NCI-H524 treated with DMSO at 0.1 percent for 48 hours (cell line): ENCODE results near the gene PPM1D.
"Not testable (repeated sequence)": the region's sequence is repeated elsewhere in the genome, so short reads cannot be mapped to it uniquely, and the experiment has no call there.

Experiments
- DNase-seq: peaks from one replicate; lab custom pipeline; 2025; lab: John Stamatoyannopoulos, UW

Gene PPM1D

GRCh38 chr17:60668741-60669140 lies 68.7 kb downstream of the PPM1D start:
- not testable (repeated sequence) for DNase-seq

GRCh38 chr17:60671482-60671881 lies 71.5 kb downstream of the PPM1D start:
- no peak for DNase-seq

DNA sequence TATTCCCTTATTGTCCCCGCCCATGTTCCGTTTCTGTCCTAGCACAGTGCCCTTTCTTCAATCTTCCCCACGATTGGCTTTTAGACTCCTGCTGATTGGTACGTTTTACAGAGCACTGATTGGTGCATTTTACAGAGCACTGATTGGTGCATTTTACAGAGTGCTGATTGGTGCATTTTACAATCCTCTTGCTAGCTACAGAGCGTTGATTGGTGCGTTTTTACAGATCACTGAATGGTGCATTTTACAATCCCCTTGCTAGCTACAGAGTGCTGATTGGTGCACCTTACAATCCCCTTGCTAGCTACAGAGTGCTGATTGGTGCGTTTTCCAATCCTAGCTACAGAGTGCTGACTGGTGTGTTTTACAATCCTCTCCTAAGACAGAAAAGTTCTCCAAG lies 74.6 kb downstream of the PPM1D start:
- DNase-seq, result not testable (repeated sequence)

- no peak for DNase-seq
Observed at GRCh38 chr17:60675997-60676396, 76.0 kb downstream of the PPM1D start.

DNA sequence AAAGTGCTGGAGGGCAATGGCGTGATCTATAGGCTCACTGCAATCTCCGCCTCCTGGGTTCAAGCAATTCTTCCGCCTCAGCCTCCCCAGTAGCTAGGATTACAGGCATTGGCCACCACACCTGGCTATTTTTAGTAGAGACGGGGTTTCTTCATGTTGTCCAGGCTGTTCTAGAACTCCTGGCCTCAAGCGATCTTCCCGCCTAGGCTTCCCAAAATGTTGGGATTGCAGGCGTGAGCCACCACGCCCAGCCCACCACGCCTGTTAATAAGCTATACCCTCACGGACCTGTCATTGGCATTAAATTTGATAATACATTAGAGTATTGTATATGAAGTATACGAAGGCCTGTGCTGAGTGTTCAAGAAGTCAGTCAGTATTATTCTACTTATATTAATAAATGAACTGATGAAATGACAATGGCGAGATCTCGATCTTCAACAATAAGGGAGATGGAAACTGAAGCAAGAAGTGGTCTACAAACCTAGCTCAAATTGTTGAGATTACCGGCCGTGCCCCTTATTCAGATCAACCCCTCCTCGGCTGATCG lies 76.8 kb downstream of the PPM1D start:
- DNase-seq, result no peak

DNA sequence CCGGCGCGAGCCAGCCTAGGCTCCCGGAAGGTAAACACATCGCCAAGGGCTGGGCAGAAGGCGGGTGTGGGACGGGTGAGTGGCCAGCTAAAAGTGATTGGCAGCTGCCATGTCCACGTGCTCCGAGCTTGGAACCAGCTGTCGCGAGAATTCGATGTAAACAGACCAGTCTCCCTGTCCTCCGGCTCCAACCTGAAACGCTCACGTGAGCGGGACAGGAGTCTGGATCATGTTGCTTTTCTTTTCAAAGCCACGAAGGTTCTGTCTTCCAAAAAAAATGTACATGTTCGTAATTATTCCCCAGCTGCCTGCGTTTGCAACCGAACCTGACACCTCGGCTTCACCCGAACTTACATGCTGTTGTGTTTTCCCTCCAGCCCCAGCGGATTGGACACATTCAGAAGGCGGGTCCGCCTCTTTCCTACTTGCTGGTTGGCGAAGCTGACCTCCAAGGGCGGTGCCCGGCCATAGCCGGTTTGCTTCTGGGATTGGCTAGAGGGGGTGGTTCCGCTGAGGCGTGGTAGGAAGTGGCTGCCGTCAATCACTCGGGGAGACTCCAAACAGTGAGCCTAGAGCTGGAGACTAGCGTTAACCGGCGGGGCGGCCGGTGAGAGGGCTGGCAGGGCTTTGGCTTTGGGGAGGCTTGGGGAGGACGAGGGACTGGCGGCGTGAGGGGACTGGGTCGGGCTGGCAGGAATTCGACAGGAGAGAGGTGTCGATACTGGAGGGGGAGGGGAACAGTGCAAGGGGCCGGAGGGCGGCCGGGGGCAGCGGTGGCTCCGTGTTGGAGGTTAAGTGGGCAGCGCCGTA lies 77.5 kb downstream of the PPM1D start, which contains the start of gene BCAS3:
Gene BCAS3, plus strand, starts transcription at position 544 of the 810 bp plus-strand sequence.
- DNase-seq, result peak; percentile 98

- no peak for DNase-seq
Observed at GRCh38 chr17:60678118-60678444, 78.1 kb downstream of the PPM1D start.

- DNase-seq, result no peak
Observed at GRCh38 chr17:60679287-60679686, 79.3 kb downstream of the PPM1D start.

DNA sequence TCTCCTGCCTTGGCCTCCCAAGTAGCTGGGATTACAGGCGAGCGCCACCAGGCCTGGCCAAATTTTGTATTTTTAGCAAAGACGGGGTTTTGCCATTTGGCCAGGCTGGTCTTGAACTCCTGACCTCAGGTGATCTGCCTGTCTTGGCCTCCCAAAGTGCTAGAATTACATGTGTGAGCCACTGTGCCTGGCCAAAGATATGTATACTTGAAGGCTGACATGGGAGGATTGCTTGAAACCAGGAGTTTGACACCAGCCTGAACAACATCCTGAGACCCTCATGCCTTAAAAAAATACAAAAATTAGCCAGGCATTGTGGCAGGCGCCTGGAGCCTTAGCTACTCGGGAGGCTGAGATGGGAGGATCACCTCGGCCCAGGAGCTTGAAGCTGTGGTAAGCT lies 80.8 kb downstream of the PPM1D start:
- no peak for DNase-seq

GRCh38 chr17:60685437-60685836 lies 85.4 kb downstream of the PPM1D start:
- DNase-seq, result no peak

DNA sequence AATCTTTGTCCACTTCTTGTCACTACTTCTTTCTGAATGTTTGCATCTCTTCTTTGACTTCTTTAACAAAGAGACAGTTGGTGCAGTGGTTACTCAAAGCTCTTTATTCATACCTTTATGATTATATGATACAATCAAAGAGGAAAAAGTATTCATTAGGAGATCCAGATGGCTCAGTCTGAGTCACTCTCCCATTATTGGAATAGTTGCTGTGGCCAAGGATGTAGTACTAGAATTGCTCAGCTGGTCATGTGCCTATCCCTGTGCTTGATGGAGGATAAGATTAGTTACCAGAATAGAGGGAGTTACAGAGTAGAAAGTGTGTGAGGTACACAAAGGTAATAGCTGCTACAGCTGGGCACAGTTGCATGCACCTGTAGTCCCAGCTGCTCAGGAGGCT lies 96.0 kb downstream of the PPM1D start:
- DNase-seq, result no peak

GRCh38 chr17:60699090-60699489 lies 99.1 kb downstream of the PPM1D start:
- no peak for DNase-seq

GRCh38 chr17:60704170-60704569 lies 104.2 kb downstream of the PPM1D start:
- DNase-seq, result no peak

DNA sequence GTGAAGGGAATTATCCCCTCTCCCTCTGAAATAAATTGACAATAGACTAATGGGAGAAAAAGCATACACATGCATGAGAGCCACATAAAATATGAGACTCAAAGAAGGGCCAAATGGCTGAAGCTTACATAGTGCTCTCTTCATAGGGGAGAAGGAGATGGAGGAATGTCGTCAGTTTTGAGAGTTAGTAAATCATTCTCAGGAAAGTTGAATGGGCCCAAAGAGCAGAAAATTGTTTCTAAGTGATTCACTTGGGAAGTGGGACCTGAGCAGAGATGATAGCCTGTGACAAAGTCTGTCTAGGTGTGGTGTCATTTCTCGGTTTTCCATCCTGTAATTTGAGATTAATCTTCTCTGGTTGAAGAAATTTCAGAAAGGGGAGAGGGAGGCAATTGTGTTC lies 112.7 kb downstream of the PPM1D start:
- DNase-seq, result no peak

- DNase-seq, result no peak
Observed at GRCh38 chr17:60713608-60714007, 113.6 kb downstream of the PPM1D start.
